GM19023 (cell line): Measurements from ENCODE around the gene HNRNPA3.
"Not testable (repeated sequence)": the region's sequence is repeated elsewhere in the genome, so short reads cannot be mapped to it uniquely, and the experiment has no call there.

Experiments
- ATAC-seq: cut with Tn5 transposase; IDR thresholded peaks from one replicate; pipeline ENCODE4 v1.9.1; 2021; ENCODE audit warnings: mild to moderate bottlenecking, moderate library complexity; ENCODE audit not compliant: unreplicated experiment

The HNRNPA3 gene

GRCh38 chr2:177188482-177189469 is 23.8 kb upstream of the HNRNPA3 start:
- no peak for ATAC-seq

GRCh38 chr2:177190941-177191340 is 21.7 kb upstream of the HNRNPA3 start:
- ATAC-seq = no peak

- ATAC-seq = no peak
These were observed 19.8 kb upstream of the HNRNPA3 start for GRCh38 chr2:177192788-177193187.

GRCh38 chr2:177193240-177193639 is 19.4 kb upstream of the HNRNPA3 start:
- ATAC-seq = no peak

GRCh38 chr2:177195194-177195593 is 17.4 kb upstream of the HNRNPA3 start:
- peak; percentile 52 for ATAC-seq

- not testable (repeated sequence) for ATAC-seq
These were observed 12.2 kb upstream of the HNRNPA3 start for GRCh38 chr2:177200419-177200818.

- ATAC-seq = no peak
These were observed 10.7 kb upstream of the HNRNPA3 start for GRCh38 chr2:177201919-177202346.

- ATAC-seq = no peak
These were observed 8.2 kb upstream of the HNRNPA3 start for GRCh38 chr2:177204417-177204816.

GRCh38 chr2:177207101-177207500 is 5.5 kb upstream of the HNRNPA3 start:
- ATAC-seq = peak; percentile 74

DNA sequence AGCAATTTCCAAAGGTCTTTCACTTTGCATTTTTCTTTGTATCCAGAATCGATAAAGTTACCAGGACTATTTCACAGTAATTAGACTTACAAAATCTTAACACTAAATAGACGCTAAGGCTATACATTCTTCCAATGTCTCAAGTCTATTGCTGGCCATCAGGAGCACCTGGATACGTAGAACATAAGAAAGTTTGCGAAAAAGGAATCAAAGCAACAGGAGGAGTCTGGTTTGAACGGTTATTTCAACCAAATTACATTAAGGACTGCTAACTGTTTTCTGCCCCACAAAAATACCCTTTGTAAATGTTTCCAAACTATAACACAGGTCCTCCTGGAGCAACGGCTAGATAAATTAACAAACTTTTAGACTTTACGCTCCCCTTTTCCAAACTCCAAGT is 1.4 kb upstream of the HNRNPA3 start:
- ATAC-seq = no peak

DNA sequence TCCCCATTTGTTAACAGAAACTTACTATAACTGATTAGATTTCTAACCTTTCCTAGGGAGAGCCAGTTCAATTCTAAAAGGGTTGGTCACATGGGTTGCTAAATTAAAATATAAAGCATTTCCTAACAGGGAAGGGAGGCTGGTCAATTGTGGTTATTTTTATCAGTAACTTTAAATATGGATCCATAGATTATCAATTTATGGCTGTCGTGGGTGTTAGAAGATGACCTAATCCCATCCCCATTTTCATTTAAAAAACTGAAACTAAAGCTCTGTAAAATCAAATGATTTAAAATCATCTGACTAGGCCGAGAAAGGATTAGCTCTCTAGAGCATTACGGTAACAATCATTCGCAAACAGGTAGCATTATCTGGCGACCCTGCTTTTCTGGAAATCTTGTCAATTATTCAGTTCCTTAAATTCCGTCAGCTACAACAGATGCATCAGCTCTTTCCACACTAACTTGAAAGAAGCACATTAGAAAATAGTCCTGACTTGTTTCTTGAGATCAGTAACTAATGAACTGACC is 953 bp upstream of the HNRNPA3 start:
- no peak for ATAC-seq

GRCh38 chr2:177212891-177213856 is 580 bp downstream of the HNRNPA3 start:
- ATAC-seq = peak; percentile 50

DNA sequence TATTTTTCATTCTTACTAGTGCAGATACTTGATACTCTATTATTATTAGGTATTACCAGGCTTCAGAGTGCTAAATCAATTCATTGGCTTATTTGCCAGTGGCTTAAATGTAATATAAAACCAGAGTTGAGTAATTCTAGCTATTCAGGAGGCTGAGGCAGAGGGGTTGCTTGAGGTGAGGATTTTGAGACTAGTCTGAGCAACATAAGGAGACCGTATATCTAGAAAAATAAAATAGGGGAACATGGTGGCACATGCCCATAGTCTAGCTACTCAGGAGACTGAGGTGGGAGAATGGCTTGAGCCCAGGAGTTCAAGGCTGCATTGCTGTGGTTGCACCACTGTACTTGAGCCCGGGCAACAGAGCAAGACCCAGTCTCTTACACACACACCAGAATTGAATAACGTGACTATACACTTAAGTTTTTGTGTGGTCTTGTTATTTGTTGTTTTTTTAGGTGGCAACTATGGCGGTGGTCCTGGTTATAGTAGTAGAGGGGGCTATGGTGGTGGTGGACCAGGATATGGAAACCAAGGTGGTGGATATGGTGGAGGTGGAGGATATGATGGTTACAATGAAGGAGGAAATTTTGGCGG is 4.8 kb downstream of the HNRNPA3 start:
- no peak for ATAC-seq

GRCh38 chr2:177219787-177220186 is 7.2 kb downstream of the HNRNPA3 start:
- not testable (repeated sequence) for ATAC-seq

DNA sequence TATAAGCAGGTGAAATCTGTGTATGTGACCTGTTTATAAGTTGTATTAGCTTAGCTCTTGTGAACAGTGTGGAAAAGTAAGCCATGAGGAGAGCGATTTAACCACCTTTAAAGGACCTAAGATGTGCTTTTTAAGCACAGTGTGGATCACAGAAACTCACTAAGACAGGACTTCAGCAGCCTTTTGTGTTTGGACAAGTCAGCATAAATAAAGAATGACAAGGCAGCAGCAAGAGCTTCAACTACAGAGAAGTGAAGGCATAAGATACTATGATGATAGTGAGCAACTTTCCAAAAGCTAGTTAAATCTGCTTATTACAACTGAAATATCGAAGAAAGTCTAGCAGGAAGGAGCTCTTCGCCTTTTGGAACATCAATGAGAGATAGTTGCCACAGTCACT is 8.9 kb downstream of the HNRNPA3 start:
- no peak for ATAC-seq

DNA sequence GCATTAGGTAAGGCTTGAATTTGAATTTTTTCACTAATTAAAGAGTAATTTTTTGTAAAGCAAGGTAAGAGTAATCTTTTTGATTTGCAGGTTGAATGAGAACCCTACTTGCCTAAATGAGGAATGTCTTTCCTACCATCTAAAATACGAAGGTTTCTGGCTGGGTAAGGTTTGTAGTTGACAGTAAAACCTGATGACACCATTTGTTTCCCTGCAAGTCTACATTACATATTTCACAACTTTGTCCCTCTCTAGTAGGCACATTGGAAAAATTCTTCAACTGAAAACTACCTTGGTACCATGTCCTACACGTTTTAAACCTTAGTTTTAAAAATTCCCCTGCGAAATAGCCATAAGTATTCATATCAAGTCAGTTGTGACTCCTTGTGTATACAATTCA is 9.4 kb downstream of the HNRNPA3 start:
- ATAC-seq = no peak

- ATAC-seq = not testable (repeated sequence)
These were observed 10.8 kb downstream of the HNRNPA3 start for GRCh38 chr2:177223436-177223835.

DNA sequence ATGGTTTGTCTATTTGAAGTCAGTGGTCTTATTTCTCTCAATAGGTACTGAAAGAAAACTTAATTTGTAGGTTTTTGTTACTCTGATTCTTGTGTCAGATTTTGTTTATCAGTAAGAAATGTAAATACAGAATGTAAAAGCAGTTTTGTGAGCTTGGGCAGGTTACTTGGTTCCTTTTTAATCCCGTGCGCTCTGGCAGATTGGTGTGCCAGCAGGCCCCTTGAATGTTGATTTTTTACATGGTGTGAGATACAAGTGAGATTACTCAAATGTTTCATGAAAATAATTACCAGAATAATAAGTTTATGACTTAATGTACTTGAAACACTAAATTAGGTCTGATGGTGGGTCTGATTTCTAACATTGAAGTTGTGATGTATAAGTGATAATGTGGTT is 13.4 kb downstream of the HNRNPA3 start:
- no peak for ATAC-seq

DNA sequence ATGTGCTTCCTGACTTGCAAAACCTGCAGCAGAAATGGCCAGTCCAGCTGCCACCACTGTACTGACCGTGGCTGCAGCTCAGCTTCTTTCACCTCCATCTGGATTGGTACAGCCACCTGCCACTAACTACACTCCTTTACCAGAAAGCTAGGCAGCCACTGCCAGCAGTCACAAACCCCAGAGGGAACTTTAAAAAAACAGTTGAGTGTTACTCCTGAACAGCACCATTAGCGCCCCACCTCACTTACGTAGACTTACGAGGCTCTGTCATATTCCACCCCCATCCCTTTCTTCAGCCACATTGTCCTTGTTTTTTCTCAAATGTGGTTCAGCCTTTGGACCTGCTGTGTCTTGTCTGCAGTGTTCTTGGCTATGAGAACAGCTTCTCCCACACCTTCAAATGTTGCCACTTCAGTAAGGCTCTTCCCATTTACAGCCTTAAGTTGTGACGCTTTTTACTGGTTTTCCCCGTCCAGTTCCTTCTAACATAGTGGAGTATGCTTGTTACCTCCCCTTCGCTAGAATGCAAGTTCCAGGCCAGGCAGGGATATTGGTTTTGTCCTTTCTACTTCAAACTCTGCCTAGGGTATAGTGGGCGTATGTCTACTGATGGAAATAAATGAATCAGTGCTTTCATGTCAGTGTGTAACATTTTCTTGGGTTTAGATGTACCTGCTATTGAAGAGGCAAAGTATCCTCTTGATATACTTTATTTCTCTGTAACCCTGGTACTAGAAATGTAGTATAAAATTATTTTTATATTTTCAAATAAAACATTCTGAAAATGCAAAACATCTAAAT is 17.0 kb downstream of the HNRNPA3 start:
- no peak for ATAC-seq

DNA sequence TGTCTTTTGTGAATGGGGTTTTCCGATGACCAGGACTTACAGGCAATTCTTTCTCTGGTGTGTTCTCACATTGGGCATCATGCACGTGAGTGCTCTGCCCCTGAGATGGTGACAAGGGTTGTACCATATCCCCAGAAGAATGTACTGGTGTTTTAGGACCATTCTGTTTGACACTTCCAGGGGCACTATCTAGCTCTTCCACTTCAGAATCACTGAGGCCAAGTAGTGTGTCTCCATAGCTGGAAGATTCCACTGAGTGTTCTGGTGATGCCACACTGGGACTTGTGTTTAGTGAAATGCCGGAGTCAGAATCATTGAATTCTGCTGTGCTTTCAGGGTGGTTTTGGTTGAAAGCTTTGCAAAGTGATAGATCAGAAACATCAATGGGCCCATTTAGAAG is 18.7 kb downstream of the HNRNPA3 start:
- ATAC-seq = no peak
